Left cardiac atrium (tissue), 4 donors: ENCODE data around the gene ITPK1. TPM values are rescaled to one million over a fixed set of nuclear protein-coding genes. Genes with fewer than 3 reads are reported as not detected.

Source experiments
- ATAC-seq, 2 donors: fragments of 200-7000 bp; cut with Tn5 transposase; one replicate each; pipeline ENCODE4 v1.9.1; 2020; ENCODE audit warnings: mild to moderate bottlenecking in 2 of 2, moderate library complexity in 2 of 2
- DNase-seq: peaks from one replicate; pipeline ENCODE4 v3.0.0-alpha.2; 2020
- intact Hi-C, 2 donors: fragments of 100-400 bp; cut with DNase I; formaldehyde crosslinking; loops; one replicate each; pipeline versions ENCODE4 v1.14.1 to v1.15.1; 2022 to 2023
- total RNA-seq, 2 donors: library from RNA; stranded (reverse); fragmentation: NEBNext Ultra II Directional; extraction: Animal tissue kit (Norgen Biotek cat#: 25700); gene quantifications; one replicate each; pipeline ENCODE4 v1.2.1, GENCODE V29; 2021
- donor health status: DM: no; HTN: yes; CAD: no.
- donor health status: DM: no; HTN: yes; CAD: no; lungs with severe emphysema.
- donor health status: DM: yes; HTN: yes; CAD: no.
- donor health status: Dilated cardiomyopathy.

Gene ITPK1
- total RNA-seq, 2 donors from 2014 or later, result 92.0 to 99.9 TPM

- DNase-seq (no peak), ATAC-seq (peak; percentile 42 to 70)
- intact Hi-C loops, result no loop called here
These were observed 87.7 kb downstream of the ITPK1 start for GRCh38 chr14:93027810-93028723.

- intact Hi-C loops, result no loop called here
- no peak for DNase-seq
- no peak for ATAC-seq
These were observed 89.4 kb downstream of the ITPK1 start for GRCh38 chr14:93026339-93026738.

GRCh38 chr14:93025055-93025454, 90.7 kb downstream of the ITPK1 start:
- ATAC-seq, result no peak
- no peak for DNase-seq

GRCh38 chr14:93024493-93024892, 91.2 kb downstream of the ITPK1 start:
- DNase-seq (no peak), ATAC-seq (no peak)
- intact Hi-C loops, result no loop called here

More at GRCh38 chr14:93025055-93025454, 90.7 kb downstream of the ITPK1 start:
- intact Hi-C loops, result no loop called here

- ATAC-seq (no peak), DNase-seq (no peak)
- intact Hi-C loops, result no loop called here
These were observed 91.8 kb downstream of the ITPK1 start for GRCh38 chr14:93023802-93024434.

GRCh38 chr14:93023039-93023438, 92.7 kb downstream of the ITPK1 start:
- DNase-seq (no peak), ATAC-seq (no peak)
- intact Hi-C loops, result no loop called here

- DNase-seq, result no peak
- intact Hi-C loops, result no loop called here
- ATAC-seq, result peak in 1 of 2 donors; percentile 9
These were observed 95.8 kb downstream of the ITPK1 start for GRCh38 chr14:93019970-93020369.

GRCh38 chr14:93019367-93019843, 96.3 kb downstream of the ITPK1 start:
- no peak for ATAC-seq
- DNase-seq, result no peak
- intact Hi-C loops, result no loop called here

- DNase-seq, result no peak
- no peak for ATAC-seq
These were observed 97.4 kb downstream of the ITPK1 start for GRCh38 chr14:93018366-93018765.

GRCh38 chr14:93017898-93018297, 97.8 kb downstream of the ITPK1 start:
- ATAC-seq (no peak), DNase-seq (no peak)
- intact Hi-C loops, result no loop called here

More at GRCh38 chr14:93018366-93018765, 97.4 kb downstream of the ITPK1 start:
- intact Hi-C loops, result no loop called here

GRCh38 chr14:93017301-93017797, 98.4 kb downstream of the ITPK1 start:
- intact Hi-C loops, result no loop called here
- ATAC-seq, result peak; percentile 11 to 16
- DNase-seq, result no peak

- DNase-seq, result no peak
These were observed 99.4 kb downstream of the ITPK1 start for GRCh38 chr14:93016275-93016845.

GRCh38 chr14:93015505-93015904, 100.2 kb downstream of the ITPK1 start:
- DNase-seq (no peak), ATAC-seq (no peak)
- intact Hi-C loops, result no loop called here

More at GRCh38 chr14:93016275-93016845, 99.4 kb downstream of the ITPK1 start:
- intact Hi-C loops, result no loop called here
- no peak for ATAC-seq

GRCh38 chr14:93015064-93015463, 100.7 kb downstream of the ITPK1 start:
- intact Hi-C loops, result no loop called here

GRCh38 chr14:93014058-93015023, 101.4 kb downstream of the ITPK1 start:
- ATAC-seq (no peak), DNase-seq (no peak)
- intact Hi-C loops, result no loop called here

More at GRCh38 chr14:93015064-93015463, 100.7 kb downstream of the ITPK1 start:
- ATAC-seq (no peak), DNase-seq (no peak)

GRCh38 chr14:93012951-93013719, 102.6 kb downstream of the ITPK1 start:
- intact Hi-C loops, result no loop called here
- ATAC-seq (peak in 1 of 2 donors; percentile 25), DNase-seq (no peak)

- intact Hi-C loops, result no loop called here
- DNase-seq, result no peak
- no peak for ATAC-seq
These were observed 103.2 kb downstream of the ITPK1 start for GRCh38 chr14:93012506-93012905.
